Body of pancreas (tissue), 4 donors: ENCODE measurements around the gene UQCC2. TPM values are rescaled to one million over a fixed set of nuclear protein-coding genes. Genes with fewer than 3 reads are reported as not detected.
A peak's percentile ranks its signal among the peaks of the same experiment; 100 is the strongest.

Source experiments
- ATAC-seq: fragments of 150-250 bp; one replicate; pipeline ENCODE4 v1.9.1; 2016
- DNase-seq, 4 donors: peaks; one replicate each; pipeline ENCODE4 v3.0.0-alpha.2; 2019
- H3K27ac ChIP-seq, 4 donors: fragments of 200-600 bp; sonication (generic); 1 replicate in 3 of 4; 2 replicates in 1 of 4; pipeline versions ENCODE4 v1.5.1 to v1.6.1; 2016 to 2019; ENCODE audit warnings: mild to moderate bottlenecking in 1 of 4, mixed read lengths in 1 of 4, moderate library complexity in 1 of 4
- H3K27me3 ChIP-seq, 2 donors: fragments of 200-600 bp; sonication (generic); one replicate each; pipeline ENCODE4 v1.6.0; 2016; ENCODE audit warnings: mild to moderate bottlenecking in 1 of 2
- H3K36me3 ChIP-seq, 2 donors: fragments of 200-600 bp; sonication (generic); replicated peaks in 1 of 2; 2 replicates each; pipeline ENCODE4 v1.5.1; 2016; ENCODE audit warnings: low read depth in 2 of 2; ENCODE audit not compliant: insufficient read depth in 1 of 2
- H3K4me1 ChIP-seq: fragments of 200-600 bp; sonication (generic); one replicate; pipeline ENCODE4 v1.6.0; 2016
- H3K4me3 ChIP-seq, 2 donors: fragments of 200-600 bp; sonication (generic); 1 replicate in 1 of 2; 2 replicates in 1 of 2; pipeline ENCODE4 v1.5.1; 2016 to 2019
- H3K9me3 ChIP-seq, 3 donors: fragments of 200-600 bp; sonication (generic); 1 replicate in 2 of 3; 2 replicates in 1 of 3; pipeline ENCODE4 v1.5.1; 2016
- CTCF ChIP-seq, 7 experiments: fragments of 450-650 bp in 4 of 7; fragments of 200-600 bp in 3 of 7; sonication (generic) in 3 of 7; IDR thresholded peaks; one replicate each; pipeline ENCODE4 v1.5.1; 2016 to 2019; ENCODE audit warnings: antibody characterized with exemption in 7 of 7
- POLR2A ChIP-seq, 3 donors: fragments of 450-650 bp; IDR thresholded peaks; one replicate each; pipeline ENCODE4 v1.6.1; 2016; ENCODE audit warnings: antibody characterized with exemption in 3 of 3, mild to moderate bottlenecking in 2 of 3
- WGBS, 2 donors: methylation state at CpG; one replicate each; pipeline ENCODE4 v1.1.5; 2017; 5-methylcytosine and 5-hydroxymethylcytosine counted together
- intact Hi-C: fragments of 100-400 bp; cut with DNase I; formaldehyde crosslinking; loops from one replicate; pipeline ENCODE4 v1.15.1; 2023
- total RNA-seq, 2 donors: library from RNA; depleted of rRNA; stranded (reverse); fragments of >200 nt; gene quantifications; one replicate each; pipeline ENCODE4 v1.1.0, GENCODE V29; 2016

The UQCC2 gene
- total RNA-seq, 2 donors from 2014 or later = 4.0 to 17.6 TPM

GRCh38 chr6:33740794-33741193, 29.3 kb upstream of the UQCC2 start:
- H3K4me1 ChIP-seq = peaks cover 39% of the 10 kb centered on the region
- TF ChIP-seq POLR2A (IDR thresholded peaks at IDR 0.05) (no peak), CTCF (IDR thresholded peaks at IDR 0.05) (no peak)
- ATAC-seq = peak; percentile 38
- DNase-seq = peak; percentile 39 to 74 (median 68)
- H3K27ac ChIP-seq = peak overlapping the region; percentile 12 to 61 (median 60)
- intact Hi-C loops = no loop called here
- H3K9me3 ChIP-seq = no peaks in the 10 kb centered on the region
- H3K36me3 ChIP-seq = no peaks in the 10 kb centered on the region
- H3K4me3 ChIP-seq = no peak overlapping the region
- 32 to 67% methylated on average over 5 of the region's 5 CpGs for WGBS, 2 donors
- no peaks in the 10 kb centered on the region for H3K27me3 ChIP-seq

- Histone ChIP-seq H3K27ac (peak overlapping the region; percentile 12 to 61 (median 60)), H3K9me3 (no peaks in the 10 kb centered on the region), H3K27me3 (no peaks in the 10 kb centered on the region), H3K36me3 (no peaks in the 10 kb centered on the region), H3K4me3 (no peak overlapping the region), H3K4me1 (peaks cover 39% of the 10 kb centered on the region)
- intact Hi-C loops = no loop called here
- ATAC-seq = no peak
- DNase-seq = peak in 3 of 4 donors; percentile 62 to 69 (median 67)
- 61 to 82% methylated on average over 4 to 6 of the region's 6 CpGs for WGBS, 2 donors
- TF ChIP-seq CTCF (IDR thresholded peaks at IDR 0.05) (no peak), POLR2A (IDR thresholded peaks at IDR 0.05) (no peak)
These were observed 28.7 kb upstream of the UQCC2 start for GRCh38 chr6:33740204-33740608.

- Histone ChIP-seq H3K4me1 (peaks cover 35% of the 10 kb centered on the region), H3K27me3 (no peaks in the 10 kb centered on the region), H3K4me3 (no peak overlapping the region), H3K9me3 (no peaks in the 10 kb centered on the region), H3K36me3 (no peaks in the 10 kb centered on the region), H3K27ac (peak overlapping the region in 1 of 4 donors; percentile 59)
- TF ChIP-seq POLR2A (IDR thresholded peaks at IDR 0.05) (no peak), CTCF (IDR thresholded peaks at IDR 0.05) (no peak)
- no peak for ATAC-seq
- 71 to 82% methylated on average over 4 to 5 of the region's 5 CpGs for WGBS, 2 donors
- DNase-seq = peak in 1 of 4 donors; percentile 33
- intact Hi-C loops = no loop called here
These were observed 28.1 kb upstream of the UQCC2 start for GRCh38 chr6:33739571-33739970.

GRCh38 chr6:33738879-33739278, 27.4 kb upstream of the UQCC2 start:
- H3K9me3 ChIP-seq = no peaks in the 10 kb centered on the region
- no peak overlapping the region for H3K27ac ChIP-seq
- peaks cover 28% of the 10 kb centered on the region for H3K4me1 ChIP-seq
- no peak overlapping the region for H3K4me3 ChIP-seq
- DNase-seq (no peak), ATAC-seq (no peak)
- intact Hi-C loops = no loop called here
- no peaks in the 10 kb centered on the region for H3K27me3 ChIP-seq
- no peaks in the 10 kb centered on the region for H3K36me3 ChIP-seq
- no peak for TF ChIP-seq POLR2A (IDR thresholded peaks at IDR 0.05)
- no peak for TF ChIP-seq CTCF (IDR thresholded peaks at IDR 0.05)
- 94 to 100% methylated on average over 3 to 5 of the region's 5 CpGs for WGBS, 2 donors

GRCh38 chr6:33738153-33738552, 26.7 kb upstream of the UQCC2 start:
- DNase-seq = no peak
- ATAC-seq = no peak

More at GRCh38 chr6:33738153-33738552, 26.7 kb upstream of the UQCC2 start:
- peak overlapping the region in 1 of 4 donors; percentile 56 for H3K27ac ChIP-seq
- H3K9me3 ChIP-seq = no peaks in the 10 kb centered on the region
- H3K4me3 ChIP-seq = no peak overlapping the region
- no peaks in the 10 kb centered on the region for H3K36me3 ChIP-seq
- 91 to 94% methylated on average over 9 of the region's 9 CpGs for WGBS, 2 donors
- intact Hi-C loops = no loop called here
- TF ChIP-seq POLR2A (IDR thresholded peaks at IDR 0.05) (no peak), CTCF (IDR thresholded peaks at IDR 0.05) (no peak)
- no peaks in the 10 kb centered on the region for H3K27me3 ChIP-seq
- peaks cover 27% of the 10 kb centered on the region for H3K4me1 ChIP-seq
